Fibroblast of mammary gland (primary cell): ENCODE measurements around the gene TRIM46.

Experiments used
- DNase-seq: peaks from one replicate; pipeline ENCODE4 v3.0.0-alpha.2; 2010; ENCODE audit warnings: low read depth
- H3K4me3 ChIP-seq: 2 replicates; pipeline ENCODE4 v1.5.1; 2011; ENCODE audit warnings: low read depth, mild to moderate bottlenecking, low read length, moderate library complexity; ENCODE audit not compliant: control insufficient read depth
- CTCF ChIP-seq: conservative IDR thresholded peaks from 2 replicates; pipeline ENCODE4 v1.5.1; 2011; ENCODE audit warnings: low read depth, low read length, inconsistent platforms; ENCODE audit not compliant: control insufficient read depth, insufficient read depth

TRIM46 gene

GRCh38 chr1:155133799-155134281 lies 39.8 kb upstream of the TRIM46 start:
- TF ChIP-seq CTCF, result no peak
- DNase-seq, result no peak
- H3K4me3 ChIP-seq, result no peak overlapping the region

- no peak for DNase-seq
- TF ChIP-seq CTCF, result no peak
- H3K4me3 ChIP-seq, result no peak overlapping the region
Observed at GRCh38 chr1:155134322-155134721, 39.3 kb upstream of the TRIM46 start.

GRCh38 chr1:155134880-155135414 lies 38.7 kb upstream of the TRIM46 start:
- peak overlapping the region; percentile 89 for H3K4me3 ChIP-seq
- no peak for TF ChIP-seq CTCF
- peak; percentile 98 for DNase-seq

GRCh38 chr1:155135415-155136028 lies 38.1 kb upstream of the TRIM46 start, which contains the start of gene SLC50A1:
Gene SLC50A1 (plus strand): TSS chr1:155135852. CDS start chr1:155135912, 60 bp downstream.
- DNase-seq, result peak; percentile 86
- H3K4me3 ChIP-seq, result peak within 1 kb of the TSS; percentile 89
- no peak for TF ChIP-seq CTCF

- H3K4me3 ChIP-seq, result peak overlapping the region; percentile 51
- no peak for DNase-seq
- no peak for TF ChIP-seq CTCF
Observed at GRCh38 chr1:155136748-155137147, 36.9 kb upstream of the TRIM46 start.

- peak overlapping the region; percentile 51 for H3K4me3 ChIP-seq
- DNase-seq, result no peak
- no peak for TF ChIP-seq CTCF
Observed at GRCh38 chr1:155137154-155137949, 36.3 kb upstream of the TRIM46 start.
